Neural crest cell (in vitro differentiated cells): ENCODE data around the gene DGKD. TPM values are rescaled to one million over a fixed set of nuclear protein-coding genes. Genes with fewer than 3 reads are reported as not detected.
A peak's percentile ranks its signal among the peaks of the same experiment; 100 is the strongest.

ENCODE experiments used
- DNase-seq: peaks from one replicate; pipeline ENCODE4 v3.0.0; 2021; ENCODE audit warnings: low read depth, mixed read lengths, low spot score
- H3K27ac Mint-ChIP-seq: one replicate; pipeline ENCODE4 v1.8.0; 2021; ENCODE audit warnings: mild to moderate bottlenecking, mixed read lengths; ENCODE audit not compliant: unreplicated experiment
- H3K27me3 Mint-ChIP-seq: 2 replicates; pipeline ENCODE4 v1.8.0; 2021; ENCODE audit warnings: low read depth, mild to moderate bottlenecking, mixed read lengths
- H3K36me3 Mint-ChIP-seq: 2 replicates; pipeline ENCODE4 v1.8.0; 2021; ENCODE audit warnings: low read depth, mild to moderate bottlenecking, mixed read lengths
- H3K4me1 Mint-ChIP-seq: 2 replicates; pipeline ENCODE4 v1.8.0; 2021; ENCODE audit warnings: mixed read lengths
- H3K4me3 Mint-ChIP-seq: one replicate; pipeline ENCODE4 v1.8.0; 2021; ENCODE audit warnings: mild to moderate bottlenecking, mixed read lengths
- H3K9me3 Mint-ChIP-seq: 2 replicates; pipeline ENCODE4 v1.8.0; 2021; ENCODE audit warnings: mixed read lengths
- total RNA-seq: library from RNA; stranded (reverse); gene quantifications from 2 replicates; pipeline ENCODE4 v1.2.1, GENCODE V29; 2021
- TF ChIP-seq, protein P1 (sequence below): fragments of 200-600 bp; sonication (generic); conservative IDR thresholded peaks from 2 replicates; pipeline ENCODE4 v1.5.0; 2021; ENCODE audit warnings: antibody characterized with exemption, mild to moderate bottlenecking

DGKD gene
- total RNA-seq, 1 donor from 2014 or later = 48.7 TPM

DNA sequence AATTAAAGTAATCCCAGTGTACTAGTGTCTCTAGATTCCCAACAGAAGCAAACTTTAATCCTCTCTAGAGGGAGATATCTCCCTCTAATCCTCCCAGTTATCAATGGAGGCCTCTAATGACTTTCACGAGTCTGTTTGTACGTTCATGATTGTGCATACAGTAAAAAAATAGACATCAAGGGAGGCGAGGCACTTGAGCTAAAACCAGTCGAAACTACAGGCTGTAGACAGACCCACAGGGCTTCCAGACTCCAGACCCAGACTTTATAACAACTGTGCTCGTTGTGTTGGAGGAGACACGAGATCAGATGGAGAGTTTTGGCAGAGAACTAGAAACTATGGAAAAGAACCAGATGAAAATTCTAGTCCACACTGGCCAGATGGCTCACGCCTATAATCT lies 7.0 kb downstream of the DGKD start:
- peak overlapping the region; percentile 57 for H3K27ac Mint-ChIP-seq
- DNase-seq = no peak

DNA sequence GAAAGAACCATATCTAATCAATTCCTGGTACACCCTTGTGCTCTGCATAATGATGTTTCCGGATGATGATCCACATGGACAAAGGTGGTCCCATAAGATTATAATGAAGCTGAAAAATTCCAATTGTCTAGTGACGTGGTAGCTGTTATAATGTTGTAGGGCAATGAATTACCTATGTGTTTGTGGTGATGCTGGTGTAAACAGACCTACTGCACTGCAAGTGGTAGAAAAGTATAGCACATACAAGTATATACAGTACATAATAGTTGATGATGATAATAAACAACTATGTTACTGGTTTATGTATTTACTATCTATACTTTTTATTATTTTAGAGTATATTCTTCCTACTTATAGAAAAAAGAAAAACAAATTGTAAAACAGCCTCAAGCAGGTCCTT lies 8.4 kb downstream of the DGKD start:
- Mint-ChIP-seq H3K4me1 (peaks cover 21% of the 10 kb centered on the region), H3K36me3 (peaks cover 10% of the 10 kb centered on the region), H3K27ac (no peak overlapping the region), H3K9me3 (peaks cover 2% of the 10 kb centered on the region), H3K4me3 (no peak overlapping the region), H3K27me3 (no peaks in the 10 kb centered on the region)
- no peak for DNase-seq
- TF ChIP-seq, protein P1, sequence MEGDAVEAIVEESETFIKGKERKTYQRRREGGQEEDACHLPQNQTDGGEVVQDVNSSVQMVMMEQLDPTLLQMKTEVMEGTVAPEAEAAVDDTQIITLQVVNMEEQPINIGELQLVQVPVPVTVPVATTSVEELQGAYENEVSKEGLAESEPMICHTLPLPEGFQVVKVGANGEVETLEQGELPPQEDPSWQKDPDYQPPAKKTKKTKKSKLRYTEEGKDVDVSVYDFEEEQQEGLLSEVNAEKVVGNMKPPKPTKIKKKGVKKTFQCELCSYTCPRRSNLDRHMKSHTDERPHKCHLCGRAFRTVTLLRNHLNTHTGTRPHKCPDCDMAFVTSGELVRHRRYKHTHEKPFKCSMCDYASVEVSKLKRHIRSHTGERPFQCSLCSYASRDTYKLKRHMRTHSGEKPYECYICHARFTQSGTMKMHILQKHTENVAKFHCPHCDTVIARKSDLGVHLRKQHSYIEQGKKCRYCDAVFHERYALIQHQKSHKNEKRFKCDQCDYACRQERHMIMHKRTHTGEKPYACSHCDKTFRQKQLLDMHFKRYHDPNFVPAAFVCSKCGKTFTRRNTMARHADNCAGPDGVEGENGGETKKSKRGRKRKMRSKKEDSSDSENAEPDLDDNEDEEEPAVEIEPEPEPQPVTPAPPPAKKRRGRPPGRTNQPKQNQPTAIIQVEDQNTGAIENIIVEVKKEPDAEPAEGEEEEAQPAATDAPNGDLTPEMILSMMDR = no peak

More for the DNA sequence above, 7.0 kb downstream of the DGKD start:
- Mint-ChIP-seq H3K9me3 (peaks cover 2% of the 10 kb centered on the region), H3K4me1 (peaks cover 30% of the 10 kb centered on the region), H3K27me3 (no peaks in the 10 kb centered on the region), H3K36me3 (peaks cover 10% of the 10 kb centered on the region), H3K4me3 (no peak overlapping the region)
- TF ChIP-seq, protein P1 = no peak

DNA sequence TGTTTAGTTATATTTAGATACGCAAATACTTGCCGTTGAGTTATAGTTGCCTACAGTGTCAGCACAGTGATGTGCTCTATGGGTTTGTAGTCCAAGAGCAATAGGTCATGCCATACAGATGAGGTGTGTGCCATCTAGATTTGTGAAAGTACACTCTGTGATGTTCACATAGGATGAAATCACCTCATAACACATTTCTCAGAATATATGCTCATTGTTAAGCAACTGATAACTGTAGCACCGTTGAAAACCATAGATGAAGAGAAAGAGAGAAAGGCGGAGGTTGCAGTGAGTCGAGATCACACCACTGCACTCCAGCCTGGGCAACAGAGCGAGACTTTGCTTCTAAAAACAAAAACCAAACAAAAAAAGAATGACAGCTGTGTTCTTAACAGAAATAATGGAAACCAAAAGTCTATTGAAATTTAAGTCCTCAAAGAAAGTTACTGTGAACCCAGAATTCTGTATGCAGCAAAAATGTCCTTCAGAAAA lies 9.5 kb downstream of the DGKD start:
- TF ChIP-seq, protein P1 = no peak
- peaks cover 7% of the 10 kb centered on the region for H3K36me3 Mint-ChIP-seq
- peaks cover 2% of the 10 kb centered on the region for H3K9me3 Mint-ChIP-seq
- no peak overlapping the region for H3K4me3 Mint-ChIP-seq
- no peak for DNase-seq
- H3K27me3 Mint-ChIP-seq = no peaks in the 10 kb centered on the region
- peaks cover 23% of the 10 kb centered on the region for H3K4me1 Mint-ChIP-seq
- no peak overlapping the region for H3K27ac Mint-ChIP-seq

DNA sequence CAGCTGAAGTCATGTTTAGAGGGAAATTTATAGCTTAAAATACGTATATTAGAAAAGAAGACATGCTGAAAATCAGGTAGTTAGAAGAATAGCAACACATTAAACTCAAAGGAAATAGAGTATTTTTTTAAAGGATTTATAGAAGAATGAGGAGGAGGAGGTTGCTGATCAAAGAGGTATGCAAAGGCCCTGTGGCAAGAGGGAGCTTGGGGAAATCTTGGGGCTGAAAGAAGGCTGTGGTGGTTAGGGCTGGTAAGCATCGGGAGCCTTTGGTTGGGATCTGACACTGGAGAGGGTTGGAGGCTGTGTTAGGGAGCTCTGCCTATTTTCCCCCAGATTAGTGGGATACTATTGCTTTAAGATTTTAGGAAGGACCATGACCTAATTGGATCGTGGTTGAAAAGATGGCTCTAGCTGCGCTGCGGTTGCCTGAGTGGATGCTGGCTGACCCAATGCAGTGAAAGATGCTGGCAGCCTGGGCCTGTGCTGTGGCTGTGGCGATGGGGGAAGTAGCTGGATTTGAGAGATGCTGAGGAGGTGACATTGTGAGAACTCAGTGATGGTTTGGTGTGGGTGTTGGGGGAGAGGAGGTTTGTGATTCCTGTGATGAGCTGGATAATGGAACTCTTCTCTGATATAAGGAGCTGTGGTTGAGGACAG lies 11.7 kb downstream of the DGKD start:
- TF ChIP-seq, protein P1 = no peak
- Mint-ChIP-seq H3K27me3 (no peaks in the 10 kb centered on the region), H3K4me3 (no peak overlapping the region), H3K4me1 (peaks cover 26% of the 10 kb centered on the region), H3K36me3 (peaks cover 7% of the 10 kb centered on the region), H3K9me3 (peaks cover 2% of the 10 kb centered on the region), H3K27ac (no peak overlapping the region)
- DNase-seq = no peak

DNA sequence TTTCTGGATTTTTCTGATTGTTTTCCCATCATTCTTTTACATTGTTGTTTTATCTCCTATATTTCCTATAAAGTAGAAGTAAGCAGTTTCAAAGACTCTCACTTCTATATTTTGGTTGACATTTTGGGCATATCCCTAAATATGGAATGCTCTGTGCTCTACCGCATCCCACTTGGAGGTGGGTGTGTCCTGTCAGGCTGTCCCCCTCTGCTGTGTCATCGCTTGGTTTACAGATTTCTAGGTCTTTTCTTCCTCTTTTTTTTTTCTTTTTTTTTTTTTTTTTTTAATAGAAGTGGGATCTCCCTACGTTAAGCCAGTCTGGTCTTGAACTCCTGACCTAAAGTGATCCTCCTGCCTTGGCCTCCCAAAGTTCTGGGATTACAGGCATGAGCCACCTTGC lies 13.3 kb downstream of the DGKD start:
- TF ChIP-seq, protein P1 = no peak
- Mint-ChIP-seq H3K27me3 (no peaks in the 10 kb centered on the region), H3K4me1 (peaks cover 26% of the 10 kb centered on the region), H3K27ac (no peak overlapping the region), H3K9me3 (peaks cover 2% of the 10 kb centered on the region), H3K36me3 (peaks cover 7% of the 10 kb centered on the region), H3K4me3 (no peak overlapping the region)
- DNase-seq = no peak
